OCI-LY3 (cell line): ENCODE results near the gene PRADC1.

Experiments used
- EZH2phosphoT487 ChIP-seq: fragments of 200-600 bp; shearing (Covaris generic); IDR thresholded peaks from 2 replicates; pipeline ENCODE4 v1.6.1; 2018; ENCODE audit warnings: antibody characterized with exemption, mixed run types, low read depth
- TF ChIP-seq, protein P1 (sequence below): fragments of 200-600, 300-600 bp; sonication (generic); IDR thresholded peaks from 2 replicates; pipeline ENCODE4 v1.5.1; 2014; ENCODE audit warnings: antibody characterized with exemption, low read length, low read depth

DNA sequence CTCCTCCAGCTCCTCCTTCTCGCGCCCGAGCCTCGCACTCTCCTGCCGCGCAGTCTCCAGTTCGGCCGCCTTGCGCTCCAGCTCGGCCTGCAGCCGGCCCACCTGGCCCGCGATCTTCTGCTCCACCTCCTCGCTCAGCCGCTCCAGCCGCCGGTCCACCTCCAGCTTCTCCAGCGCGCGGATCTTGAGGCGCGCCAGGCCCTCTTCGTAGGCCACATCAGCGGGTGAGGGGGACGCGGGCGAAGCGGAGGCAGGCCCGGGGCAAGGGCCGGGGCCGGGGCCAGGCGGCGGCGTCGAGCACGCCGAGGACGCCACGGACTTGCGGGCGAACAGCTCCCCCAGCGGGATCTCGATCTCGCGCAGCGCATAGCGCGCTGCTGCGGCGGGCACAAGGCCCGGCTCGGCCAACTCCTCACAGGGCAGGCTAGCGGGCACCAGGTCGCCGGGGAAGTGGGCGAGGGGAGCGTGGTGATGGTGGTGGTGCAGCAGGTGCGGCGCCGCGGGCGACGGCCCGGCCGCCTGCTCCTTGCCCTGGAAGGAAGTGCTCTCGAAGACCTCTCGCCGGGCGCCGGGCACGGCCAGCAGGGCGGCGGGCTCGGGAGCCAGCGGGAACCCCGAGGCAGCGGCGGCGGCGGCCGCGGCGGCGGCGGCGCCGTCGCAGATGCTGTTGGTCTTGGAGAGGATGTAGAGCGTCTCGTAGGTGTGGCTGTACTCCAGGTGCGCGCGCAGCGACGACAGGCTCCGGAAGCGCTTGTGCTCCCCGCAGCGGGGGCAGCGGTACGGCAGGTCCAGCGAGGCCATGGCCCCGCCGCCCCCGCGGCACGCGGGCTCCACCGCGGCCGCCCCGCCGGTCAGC lies 36.0 kb upstream of the PRADC1 start:
- TF ChIP-seq, protein P1, sequence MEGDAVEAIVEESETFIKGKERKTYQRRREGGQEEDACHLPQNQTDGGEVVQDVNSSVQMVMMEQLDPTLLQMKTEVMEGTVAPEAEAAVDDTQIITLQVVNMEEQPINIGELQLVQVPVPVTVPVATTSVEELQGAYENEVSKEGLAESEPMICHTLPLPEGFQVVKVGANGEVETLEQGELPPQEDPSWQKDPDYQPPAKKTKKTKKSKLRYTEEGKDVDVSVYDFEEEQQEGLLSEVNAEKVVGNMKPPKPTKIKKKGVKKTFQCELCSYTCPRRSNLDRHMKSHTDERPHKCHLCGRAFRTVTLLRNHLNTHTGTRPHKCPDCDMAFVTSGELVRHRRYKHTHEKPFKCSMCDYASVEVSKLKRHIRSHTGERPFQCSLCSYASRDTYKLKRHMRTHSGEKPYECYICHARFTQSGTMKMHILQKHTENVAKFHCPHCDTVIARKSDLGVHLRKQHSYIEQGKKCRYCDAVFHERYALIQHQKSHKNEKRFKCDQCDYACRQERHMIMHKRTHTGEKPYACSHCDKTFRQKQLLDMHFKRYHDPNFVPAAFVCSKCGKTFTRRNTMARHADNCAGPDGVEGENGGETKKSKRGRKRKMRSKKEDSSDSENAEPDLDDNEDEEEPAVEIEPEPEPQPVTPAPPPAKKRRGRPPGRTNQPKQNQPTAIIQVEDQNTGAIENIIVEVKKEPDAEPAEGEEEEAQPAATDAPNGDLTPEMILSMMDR = no peak
- no peak for TF ChIP-seq EZH2phosphoT487
